ENCODE data around the gene NPIPA5.
"Not testable (repeated sequence)": the region's sequence is repeated elsewhere in the genome, so short reads cannot be mapped to it uniquely, and the experiment has no call there.

Gene NPIPA5

GRCh38 chr16:15335609-15336008 is 42.5 kb downstream of the NPIPA5 start:
- H3K36me3 ChIP-seq (ENCODE audit: insufficient read depth); H3K27me3 ChIP-seq (ENCODE audit: insufficient read depth, low read depth); H3K4me1 ChIP-seq (ENCODE audit: low read depth, poor library complexity, severe bottlenecking); H3K9ac ChIP-seq; H4K20me1 ChIP-seq (ENCODE audit: insufficient read depth); H3K27ac ChIP-seq; H2AFZ ChIP-seq (ENCODE audit: low read depth); H3K79me2 ChIP-seq (ENCODE audit: insufficient read depth, low read depth); H3K4me2 ChIP-seq; H3K4me3 ChIP-seq (IDR thresholded peaks at IDR 0.05; ENCODE audit: insufficient read depth, low read depth, low read length): not testable (repeated sequence)

GRCh38 chr16:15333969-15334368 is 44.1 kb downstream of the NPIPA5 start:
- H3K4me2 ChIP-seq; H3K27me3 ChIP-seq (ENCODE audit: insufficient read depth, low read depth); H3K4me3 ChIP-seq (IDR thresholded peaks at IDR 0.05; ENCODE audit: insufficient read depth, low read depth, low read length); H3K4me1 ChIP-seq (ENCODE audit: low read depth, poor library complexity, severe bottlenecking); H4K20me1 ChIP-seq (ENCODE audit: insufficient read depth); H3K27ac ChIP-seq; H3K9ac ChIP-seq; H2AFZ ChIP-seq (ENCODE audit: low read depth); H3K36me3 ChIP-seq (ENCODE audit: insufficient read depth); H3K79me2 ChIP-seq (ENCODE audit: insufficient read depth, low read depth): not testable (repeated sequence)

- H3K4me3 ChIP-seq (IDR thresholded peaks at IDR 0.05; ENCODE audit: insufficient read depth, low read depth, low read length); H3K9ac ChIP-seq; H4K20me1 ChIP-seq (ENCODE audit: insufficient read depth); H3K27ac ChIP-seq; H3K79me2 ChIP-seq (ENCODE audit: insufficient read depth, low read depth); H3K4me2 ChIP-seq; H3K36me3 ChIP-seq (ENCODE audit: insufficient read depth); H3K27me3 ChIP-seq (ENCODE audit: insufficient read depth, low read depth); H3K4me1 ChIP-seq (ENCODE audit: low read depth, poor library complexity, severe bottlenecking); H2AFZ ChIP-seq (ENCODE audit: low read depth): not testable (repeated sequence)
Observed at GRCh38 chr16:15330978-15331377, 47.1 kb downstream of the NPIPA5 start.

- H3K4me2 ChIP-seq; H2AFZ ChIP-seq (ENCODE audit: low read depth); H3K79me2 ChIP-seq (ENCODE audit: insufficient read depth, low read depth); H3K27ac ChIP-seq; H3K27me3 ChIP-seq (ENCODE audit: insufficient read depth, low read depth); H3K4me3 ChIP-seq (IDR thresholded peaks at IDR 0.05; ENCODE audit: insufficient read depth, low read depth, low read length); H3K36me3 ChIP-seq (ENCODE audit: insufficient read depth); H3K9ac ChIP-seq; H4K20me1 ChIP-seq (ENCODE audit: insufficient read depth); H3K4me1 ChIP-seq (ENCODE audit: low read depth, poor library complexity, severe bottlenecking): not testable (repeated sequence)
Observed at GRCh38 chr16:15324954-15325353, 53.1 kb downstream of the NPIPA5 start.

GRCh38 chr16:15323373-15323772 is 54.7 kb downstream of the NPIPA5 start:
- not testable (repeated sequence) for H3K27me3 ChIP-seq (ENCODE audit: insufficient read depth, low read depth); H4K20me1 ChIP-seq (ENCODE audit: insufficient read depth); H2AFZ ChIP-seq (ENCODE audit: low read depth); H3K36me3 ChIP-seq (ENCODE audit: insufficient read depth); H3K4me2 ChIP-seq; H3K9ac ChIP-seq; H3K4me3 ChIP-seq (IDR thresholded peaks at IDR 0.05; ENCODE audit: insufficient read depth, low read depth, low read length); H3K79me2 ChIP-seq (ENCODE audit: insufficient read depth, low read depth); H3K27ac ChIP-seq; H3K4me1 ChIP-seq (ENCODE audit: low read depth, poor library complexity, severe bottlenecking)

GRCh38 chr16:15321221-15321620 is 56.9 kb downstream of the NPIPA5 start:
- H3K4me2 ChIP-seq; H3K27me3 ChIP-seq (ENCODE audit: insufficient read depth, low read depth); H3K27ac ChIP-seq; H3K4me3 ChIP-seq (IDR thresholded peaks at IDR 0.05; ENCODE audit: insufficient read depth, low read depth, low read length); H2AFZ ChIP-seq (ENCODE audit: low read depth); H3K36me3 ChIP-seq (ENCODE audit: insufficient read depth); H3K9ac ChIP-seq; H3K79me2 ChIP-seq (ENCODE audit: insufficient read depth, low read depth); H4K20me1 ChIP-seq (ENCODE audit: insufficient read depth); H3K4me1 ChIP-seq (ENCODE audit: low read depth, poor library complexity, severe bottlenecking): not testable (repeated sequence)

GRCh38 chr16:15314562-15314961 is 63.5 kb downstream of the NPIPA5 start:
- not testable (repeated sequence) for H3K4me3 ChIP-seq (IDR thresholded peaks at IDR 0.05; ENCODE audit: insufficient read depth, low read depth, low read length); H3K79me2 ChIP-seq (ENCODE audit: insufficient read depth, low read depth); H3K27ac ChIP-seq; H2AFZ ChIP-seq (ENCODE audit: low read depth); H3K27me3 ChIP-seq (ENCODE audit: insufficient read depth, low read depth); H3K9ac ChIP-seq; H3K4me1 ChIP-seq (ENCODE audit: low read depth, poor library complexity, severe bottlenecking); H3K36me3 ChIP-seq (ENCODE audit: insufficient read depth); H3K4me2 ChIP-seq; H4K20me1 ChIP-seq (ENCODE audit: insufficient read depth)

Data from KMS-11 (cell line).